Measurements from ENCODE around the gene ATP8A2. TPM values are rescaled to one million over a fixed set of nuclear protein-coding genes. Genes with fewer than 3 reads are reported as not detected.

Gene ATP8A2
- total and polyA plus RNA-seq, 9 of the 15 experiments (the other 6 are each of a cell fraction or from before 2014, with no cell fraction given): under 0.01 to 0.33 (median 0.06) TPM; not detected in 4

DNA sequence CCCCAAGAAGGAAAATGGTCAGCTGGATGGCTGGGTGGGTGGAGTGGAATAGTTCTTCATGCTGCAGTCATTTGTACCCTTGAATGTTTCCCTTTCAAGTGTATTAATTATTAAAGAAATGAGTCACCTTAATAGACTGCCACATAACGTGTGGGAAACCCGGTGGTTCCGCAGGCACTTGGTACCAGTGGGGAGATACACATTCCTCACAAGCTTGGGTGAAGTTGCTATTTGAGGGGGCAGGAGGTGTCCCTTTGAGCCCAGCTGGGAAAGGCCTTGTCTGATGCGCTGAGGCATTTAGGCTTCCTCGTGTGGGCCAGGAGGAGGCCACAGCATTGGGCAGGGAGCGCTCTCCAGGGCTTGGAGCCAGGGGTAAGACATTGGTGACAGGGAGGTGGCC lies 57.7 kb downstream of the ATP8A2 start (continued):
- TF ChIP-seq, protein P1, sequence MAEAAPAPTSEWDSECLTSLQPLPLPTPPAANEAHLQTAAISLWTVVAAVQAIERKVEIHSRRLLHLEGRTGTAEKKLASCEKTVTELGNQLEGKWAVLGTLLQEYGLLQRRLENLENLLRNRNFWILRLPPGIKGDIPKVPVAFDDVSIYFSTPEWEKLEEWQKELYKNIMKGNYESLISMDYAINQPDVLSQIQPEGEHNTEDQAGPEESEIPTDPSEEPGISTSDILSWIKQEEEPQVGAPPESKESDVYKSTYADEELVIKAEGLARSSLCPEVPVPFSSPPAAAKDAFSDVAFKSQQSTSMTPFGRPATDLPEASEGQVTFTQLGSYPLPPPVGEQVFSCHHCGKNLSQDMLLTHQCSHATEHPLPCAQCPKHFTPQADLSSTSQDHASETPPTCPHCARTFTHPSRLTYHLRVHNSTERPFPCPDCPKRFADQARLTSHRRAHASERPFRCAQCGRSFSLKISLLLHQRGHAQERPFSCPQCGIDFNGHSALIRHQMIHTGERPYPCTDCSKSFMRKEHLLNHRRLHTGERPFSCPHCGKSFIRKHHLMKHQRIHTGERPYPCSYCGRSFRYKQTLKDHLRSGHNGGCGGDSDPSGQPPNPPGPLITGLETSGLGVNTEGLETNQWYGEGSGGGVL (CRISPR knock-in tag; IDR thresholded peaks at IDR 0.05): no peak
- no peak for TF ChIP-seq GABPB1 (CRISPR knock-in tag; IDR thresholded peaks at IDR 0.05)
- no peak for TF ChIP-seq ZNF518B (CRISPR knock-in tag; IDR thresholded peaks at IDR 0.05)
- TF ChIP-seq CTBP1 (IDR thresholded peaks at IDR 0.05; ENCODE audit: borderline replicate concordance): no peak

DNA sequence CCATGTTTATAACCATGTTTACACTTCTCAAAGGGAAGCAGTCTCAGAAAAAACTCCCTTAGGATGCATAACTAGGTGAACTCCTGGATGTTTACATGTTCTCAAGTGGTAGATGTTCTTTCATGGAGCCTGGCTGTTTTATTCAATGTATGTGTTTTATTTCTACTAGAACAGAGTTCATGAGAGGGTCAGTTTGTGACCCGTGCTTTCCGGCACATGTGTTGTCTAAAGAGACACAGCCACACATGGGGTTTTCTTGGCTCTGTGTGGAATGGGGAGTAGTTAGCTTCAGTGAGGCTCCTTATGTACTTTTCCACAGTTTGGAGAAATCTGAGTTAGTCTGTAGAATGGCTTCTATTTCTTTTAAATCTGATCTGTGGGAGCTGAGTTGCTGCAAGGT lies 60.9 kb downstream of the ATP8A2 start:
- Histone ChIP-seq H3K27me3 (ENCODE audit: control insufficient read depth in 2 of 2, insufficient read depth in 2 of 2, low read length in 2 of 2) (no peaks in the 10 kb centered on the region; a peak in 1 of 5 replicates), H3K9ac (ENCODE audit: insufficient read depth in 1 of 2, low read depth in 2 of 2, low read length in 2 of 2) (no peak overlapping the region), H3K27ac (ENCODE audit: extremely low read depth, low read depth, low read length) (no peak overlapping the region), H3K4me2 (ENCODE audit: insufficient read depth, low read length) (no peak overlapping the region), H3K4me3 (no peak overlapping the region), H3K9me1 (ENCODE audit: control insufficient read depth, insufficient read depth, low read length) (no peaks in the 10 kb centered on the region), H3K4me1 (replicated peaks in 1 of 2; ENCODE audit: control insufficient read depth in 2 of 2, insufficient read depth in 2 of 2, low read length in 2 of 2) (no peaks in the 10 kb centered on the region; a peak in 1 of 5 replicates), H3K36me3 (ENCODE audit: control insufficient read depth, insufficient read depth, low read length) (no peaks in the 10 kb centered on the region), H3K9me3 (replicated peaks; ENCODE audit: control insufficient read depth, insufficient read depth, low read depth, low read length) (no peaks in the 10 kb centered on the region), H3K79me2 (ENCODE audit: control insufficient read depth, insufficient read depth, low read length) (no peaks in the 10 kb centered on the region), H4K20me1 (replicated peaks; ENCODE audit: control insufficient read depth, insufficient read depth, low read length) (no peaks in the 10 kb centered on the region), H2AFZ (ENCODE audit: low read depth, low read length) (no peak overlapping the region)
- in situ Hi-C loops (cut with MboI): no loop called here
- 6% methylated on average over 2 of the region's 2 CpGs for WGBS (ENCODE audit: insufficient coverage, low coverage, missing lambda C conversion rate)
- ChIA-PET POLR2A (no interaction called here), CTCF (ENCODE audit: low intra/inter-chr PET ratio) (no interaction called here)
- TF ChIP-seq MECOM (CRISPR knock-in tag; IDR thresholded peaks at IDR 0.05) (no peak), ZNF3 (CRISPR knock-in tag; IDR thresholded peaks at IDR 0.05) (no peak), TRIM24 (IDR thresholded peaks at IDR 0.05) (no peak), NELFE (IDR thresholded peaks at IDR 0.05; ENCODE audit: insufficient read depth, insufficient read length) (no peak), KDM4B (IDR thresholded peaks at IDR 0.05; ENCODE audit: borderline replicate concordance in 2 of 2, low read depth in 1 of 2) (no peak)
- TF ChIP-seq, protein P2, sequence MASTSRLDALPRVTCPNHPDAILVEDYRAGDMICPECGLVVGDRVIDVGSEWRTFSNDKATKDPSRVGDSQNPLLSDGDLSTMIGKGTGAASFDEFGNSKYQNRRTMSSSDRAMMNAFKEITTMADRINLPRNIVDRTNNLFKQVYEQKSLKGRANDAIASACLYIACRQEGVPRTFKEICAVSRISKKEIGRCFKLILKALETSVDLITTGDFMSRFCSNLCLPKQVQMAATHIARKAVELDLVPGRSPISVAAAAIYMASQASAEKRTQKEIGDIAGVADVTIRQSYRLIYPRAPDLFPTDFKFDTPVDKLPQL (IDR thresholded peaks at IDR 0.05; ENCODE audit: extremely low read depth, insufficient read length): no peak
- FAIRE-seq (no peak), ATAC-seq (no peak), DNase-seq (ENCODE audit: extremely low read depth in 1 of 4, low spot score in 3 of 4) (no peak)
- intact Hi-C loops (cut with micrococcal nuclease): no loop called here
- no TSS peak for BruUV-seq (replicated peaks)

All from K562 (cell line).